Spinal cord (tissue), 10 donors: Measurements from ENCODE around the gene SLTM. TPM values are rescaled to one million over a fixed set of nuclear protein-coding genes. Genes with fewer than 3 reads are reported as not detected.

Experiments
- DNase-seq, 6 donors: peaks; one replicate each; pipeline versions ENCODE4 v3.0.0 to v3.0.0-alpha.2; 2013 to 2015; ENCODE audit warnings: low spot score in 6 of 6, low read depth in 4 of 6
- H3K27ac ChIP-seq: one replicate; pipeline ENCODE4 v1.5.1; 2013; ENCODE audit warnings: low read depth, low read length, control low read depth
- H3K27me3 ChIP-seq: one replicate; pipeline ENCODE4 v1.6.1; 2013; ENCODE audit warnings: low read length; ENCODE audit not compliant: control insufficient read depth, insufficient read depth
- H3K36me3 ChIP-seq: one replicate; pipeline ENCODE4 v1.6.1; 2013; ENCODE audit warnings: low read length; ENCODE audit not compliant: control insufficient read depth, insufficient read depth
- H3K4me1 ChIP-seq: one replicate; pipeline ENCODE4 v1.6.1; 2013; ENCODE audit warnings: low read length; ENCODE audit not compliant: control insufficient read depth, insufficient read depth
- H3K4me3 ChIP-seq: one replicate; pipeline ENCODE4 v1.5.1; 2013; ENCODE audit warnings: low read depth, low read length, control low read depth
- H3K9me3 ChIP-seq: one replicate; pipeline ENCODE4 v1.6.1; 2013; ENCODE audit warnings: low read length; ENCODE audit not compliant: control insufficient read depth, insufficient read depth
- WGBS: methylation state at CpG from one replicate; pipeline ENCODE4 v1.1.5; 2013; ENCODE audit warnings: missing lambda C conversion rate; ENCODE audit not compliant: insufficient coverage; 5-methylcytosine and 5-hydroxymethylcytosine counted together
- long read RNA-seq, 4 donors: transcript quantifications; one replicate each; lab custom pipeline, GENCODE V29; 2026
- polyA plus RNA-seq, 2 donors: library from polyadenylated mRNA; unstranded; fragments of 120-200 nt; gene quantifications; one replicate each; pipeline ENCODE4 v1.2.1, GENCODE V29; 2013; ENCODE audit not compliant: insufficient read length in 2 of 2
- total RNA-seq, 2 donors: library from RNA; depleted of rRNA in 1 of 2; stranded (reverse); fragments of 120-200 nt in 1 of 2; fragments of >200 nt in 1 of 2; gene quantifications; one replicate each; pipeline versions ENCODE4 v1.2.3 to v1.2.4, GENCODE V29; 2013 to 2014
- donor health status: healthy.

The SLTM gene
- 10 to 100 TPM; 92.0 to 93.4 TPM for total RNA-seq
- polyA plus RNA-seq, result 10 to 100 TPM; 90.5 TPM
- long read RNA-seq, donor 1, full-length matches to known transcripts, result 6 of 6 reads
- long read RNA-seq, donor 1, partial matches to known transcripts, result 0 of 6 reads
- long read RNA-seq, donor 1, other reads (novel, unspliced or antisense), result 0 of 6 reads
- long read RNA-seq, donor 2, partial matches to known transcripts, result 0 of 2 reads
- long read RNA-seq, donor 2, other reads (novel, unspliced or antisense), result 0 of 2 reads
- long read RNA-seq, donor 3, partial matches to known transcripts, result 0 of 1 reads
- long read RNA-seq, donor 3, other reads (novel, unspliced or antisense), result 0 of 1 reads
- long read RNA-seq, donor 4, partial matches to known transcripts, result 11 of 14 reads
- long read RNA-seq, donor 4, other reads (novel, unspliced or antisense), result 0 of 14 reads

DNA sequence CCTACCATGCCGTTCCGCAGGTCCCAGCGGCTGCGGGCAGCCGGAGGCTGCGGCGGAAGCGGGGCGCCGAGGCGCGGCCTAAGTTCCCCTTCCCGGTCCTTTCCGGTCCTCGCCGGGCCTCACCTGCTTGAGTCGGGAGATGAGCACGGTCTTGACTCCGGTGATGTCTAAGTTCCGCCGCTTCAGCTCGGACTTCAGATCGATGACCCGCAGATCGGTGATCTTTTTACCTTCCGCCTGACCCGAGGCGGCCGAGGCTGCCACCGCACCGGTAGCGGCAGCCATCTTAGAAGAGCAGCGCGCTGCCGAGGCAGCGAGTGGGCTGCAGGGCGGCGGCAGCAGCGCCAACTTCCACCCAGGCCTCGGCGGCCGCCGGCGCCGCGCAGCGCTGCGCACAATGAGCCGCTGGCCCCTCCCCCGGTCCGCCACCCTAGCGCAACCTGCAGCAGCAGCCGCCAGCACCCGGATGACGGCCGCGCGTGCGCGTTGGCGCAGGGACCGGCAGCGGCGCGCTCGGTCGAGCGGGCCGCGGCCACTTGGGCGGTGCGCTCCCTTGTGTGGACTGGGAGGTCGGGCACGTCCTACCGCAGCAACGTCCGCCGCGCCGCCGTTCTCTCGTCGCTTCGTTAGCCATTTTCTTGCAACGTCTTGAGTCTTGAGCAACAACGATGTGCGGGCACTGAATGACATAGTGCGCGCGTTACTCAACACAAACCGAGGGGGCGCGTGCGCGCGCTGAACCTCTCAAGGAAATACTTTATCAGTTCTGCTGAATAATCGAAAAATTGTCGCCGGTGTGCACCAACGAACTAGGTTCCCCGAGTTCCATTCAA is at the start of gene SLTM:
TSS of gene SLTM (minus strand) at position 399 of the 833 bp plus-strand sequence. CDS start at position 285, 114 bp downstream.
- H3K4me1 ChIP-seq, result no peaks in the 10 kb centered on the region
- H3K27me3 ChIP-seq, result no peaks in the 10 kb centered on the region
- peak within 1 kb of the TSS; percentile 83 for H3K4me3 ChIP-seq
- peak; percentile 85 to 98 (median 90) for DNase-seq
- H3K36me3 ChIP-seq, result peaks cover 9% of the 10 kb centered on the region
- WGBS, result under 1% methylated on average over 101 of the region's 101 CpGs
- H3K27ac ChIP-seq, result peak within 1 kb of the TSS; percentile 97
- no peaks in the 10 kb centered on the region for H3K9me3 ChIP-seq

DNA sequence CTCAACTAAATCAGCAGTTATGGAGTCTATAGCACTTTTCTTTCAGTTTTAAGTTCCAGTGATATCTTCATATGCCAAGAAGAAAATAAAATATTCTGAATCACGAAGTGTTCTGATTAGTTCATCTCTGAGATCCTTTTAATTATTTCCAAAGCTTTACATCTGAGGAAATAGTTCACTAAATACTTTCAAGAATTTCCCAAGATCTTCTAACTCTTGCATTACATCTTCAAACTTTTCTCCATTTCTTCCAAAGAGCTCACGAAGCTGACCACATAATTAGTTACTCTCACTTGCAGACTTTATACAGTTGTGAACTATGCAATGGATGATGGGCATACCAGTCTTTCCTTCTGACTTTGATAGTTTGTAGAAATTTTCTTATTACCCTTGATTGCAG is 49.8 kb upstream of the SLTM start:
- Histone ChIP-seq H3K9me3 (no peaks in the 10 kb centered on the region), H3K27ac (no peak overlapping the region), H3K36me3 (no peaks in the 10 kb centered on the region), H3K4me1 (no peaks in the 10 kb centered on the region), H3K27me3 (peaks cover 2% of the 10 kb centered on the region), H3K4me3 (no peak overlapping the region)
- WGBS, result no CpG with 5 or more reads among the region's 2 CpGs
- no peak for DNase-seq

DNA sequence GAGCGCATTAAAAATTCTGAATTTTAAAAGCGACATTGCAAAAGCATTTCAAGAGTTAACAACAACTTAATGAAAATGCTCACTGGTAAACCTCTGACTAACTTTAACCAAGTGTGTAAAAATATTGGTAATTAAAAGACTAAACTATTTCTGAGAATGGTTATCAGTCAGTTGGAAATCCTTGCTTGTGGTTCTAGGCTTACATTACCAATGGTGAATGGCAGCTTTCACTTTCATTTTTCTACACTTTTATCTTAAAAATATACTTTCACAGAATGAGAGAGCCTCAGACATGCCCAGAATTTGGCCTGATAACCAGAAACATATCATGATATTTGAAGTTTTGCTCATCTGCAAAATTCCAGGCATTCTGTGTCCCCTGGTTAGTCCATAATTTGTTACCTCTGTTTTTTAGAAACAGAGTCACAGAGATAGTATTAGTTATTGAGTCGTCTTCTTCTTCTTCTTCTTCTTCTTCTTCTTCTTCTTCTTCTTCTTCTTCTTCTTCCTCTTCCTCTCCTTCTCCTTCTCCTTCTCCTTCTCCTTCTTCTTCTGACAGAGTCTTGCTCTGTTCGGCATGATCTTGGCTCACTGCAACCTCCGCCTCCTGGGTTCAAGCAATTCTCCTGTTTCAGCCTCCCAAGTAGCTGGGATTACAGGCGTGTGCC is 48.5 kb upstream of the SLTM start:
- 85% methylated on average over 3 of the region's 6 CpGs for WGBS
- H3K36me3 ChIP-seq, result no peaks in the 10 kb centered on the region
- no peak for DNase-seq
- H3K27ac ChIP-seq, result no peak overlapping the region
- no peaks in the 10 kb centered on the region for H3K9me3 ChIP-seq
- peaks cover 2% of the 10 kb centered on the region for H3K27me3 ChIP-seq
- no peak overlapping the region for H3K4me3 ChIP-seq
- no peaks in the 10 kb centered on the region for H3K4me1 ChIP-seq

DNA sequence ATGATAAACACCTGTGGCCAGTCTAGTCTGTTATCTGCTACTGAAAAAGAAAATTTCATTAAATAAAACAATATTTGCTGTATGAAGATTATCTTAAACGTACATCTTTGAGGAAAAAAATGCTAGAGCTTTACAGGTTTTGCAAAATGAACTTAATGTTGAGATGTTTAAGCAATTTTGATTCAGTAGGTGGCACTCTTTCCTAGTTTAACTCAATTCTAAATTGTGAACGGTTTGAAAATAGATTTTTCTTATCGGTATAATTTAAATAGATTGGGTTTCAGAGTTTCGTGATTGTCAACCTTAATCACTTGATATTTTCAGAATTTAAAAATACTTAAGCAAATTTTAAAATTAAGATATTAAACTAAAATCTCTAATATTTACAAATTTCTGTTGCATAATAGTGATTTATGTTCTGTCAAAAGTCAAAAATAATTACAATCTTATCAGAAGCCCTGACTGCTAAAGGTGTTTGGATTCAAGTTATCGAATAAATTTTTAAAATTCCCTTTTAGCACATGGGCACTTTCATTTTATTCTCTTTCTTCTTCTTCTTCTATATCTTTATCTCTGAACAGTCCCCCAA is 47.0 kb upstream of the SLTM start:
- Histone ChIP-seq H3K27ac (no peak overlapping the region), H3K4me1 (no peaks in the 10 kb centered on the region), H3K9me3 (no peaks in the 10 kb centered on the region), H3K27me3 (peaks cover 2% of the 10 kb centered on the region), H3K36me3 (no peaks in the 10 kb centered on the region), H3K4me3 (no peak overlapping the region)
- WGBS, result no CpG with 5 or more reads among the region's 5 CpGs
- DNase-seq, result peak in 3 of 6 donors; percentile 15 to 86 (median 70)

DNA sequence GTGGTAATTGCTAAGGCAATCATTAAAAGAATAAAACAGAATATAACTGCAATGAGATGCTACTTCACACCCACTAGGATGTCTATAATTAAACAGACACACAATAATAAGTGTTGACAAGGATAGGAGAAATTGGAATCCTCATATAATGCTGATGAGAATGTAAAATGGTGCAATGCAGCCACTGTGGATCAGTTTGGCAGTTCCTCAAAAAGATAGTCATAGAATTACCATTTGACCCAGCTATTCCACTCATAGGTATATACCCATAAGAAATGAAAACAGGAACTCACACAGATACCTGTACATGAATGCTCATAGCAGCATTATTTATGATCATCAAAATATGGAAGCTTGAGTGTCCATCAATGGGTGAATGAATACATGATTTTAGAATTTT is 44.4 kb upstream of the SLTM start:
- no peak for DNase-seq
- Histone ChIP-seq H3K9me3 (no peaks in the 10 kb centered on the region), H3K4me3 (no peak overlapping the region), H3K27ac (no peak overlapping the region), H3K36me3 (no peaks in the 10 kb centered on the region), H3K27me3 (no peaks in the 10 kb centered on the region), H3K4me1 (no peaks in the 10 kb centered on the region)

DNA sequence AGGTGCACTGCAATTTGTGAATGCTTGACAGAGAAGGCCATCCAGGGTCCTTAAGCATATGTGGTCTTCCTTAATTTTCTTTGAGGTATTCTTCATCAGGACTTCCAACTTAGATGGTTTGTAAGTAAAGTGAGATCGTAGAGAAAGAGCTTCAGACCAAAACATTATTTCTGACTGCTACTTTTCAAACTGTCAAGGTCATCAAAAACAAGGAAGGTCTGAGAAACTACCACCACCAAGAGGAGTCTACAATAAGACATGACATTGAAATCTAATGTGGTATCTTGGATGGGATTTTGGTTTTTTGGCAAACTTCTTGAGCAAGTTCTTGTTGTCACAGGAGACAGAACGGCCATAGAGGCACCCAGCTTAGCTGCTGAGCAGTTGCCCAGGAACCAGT is 34.0 kb upstream of the SLTM start:
- Histone ChIP-seq H3K4me3 (no peak overlapping the region), H3K36me3 (no peaks in the 10 kb centered on the region), H3K27me3 (no peaks in the 10 kb centered on the region), H3K9me3 (no peaks in the 10 kb centered on the region), H3K27ac (no peak overlapping the region), H3K4me1 (no peaks in the 10 kb centered on the region)
- DNase-seq, result no peak
- 91% methylated on average over 1 of the region's 2 CpGs for WGBS

DNA sequence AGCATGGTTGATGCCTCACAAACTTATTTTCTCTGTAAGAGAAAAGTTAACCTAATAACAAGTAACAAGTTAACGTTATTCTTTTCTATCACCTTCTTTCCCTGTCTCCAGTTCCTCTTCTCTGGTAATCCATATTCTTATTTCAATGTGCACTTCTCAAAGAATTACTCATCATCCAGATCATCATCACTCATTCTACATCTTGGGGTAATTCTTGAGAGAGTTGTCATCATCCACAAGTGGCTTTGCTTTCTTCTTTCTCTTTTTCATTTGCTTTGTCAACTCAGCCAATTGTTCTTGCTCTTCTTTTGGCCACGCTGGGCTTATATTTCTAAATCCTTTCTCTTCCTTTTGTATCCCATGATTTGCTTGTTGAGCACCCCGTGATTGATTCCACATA is 33.2 kb upstream of the SLTM start:
- Histone ChIP-seq H3K9me3 (no peaks in the 10 kb centered on the region), H3K4me1 (no peaks in the 10 kb centered on the region), H3K27me3 (no peaks in the 10 kb centered on the region), H3K36me3 (no peaks in the 10 kb centered on the region), H3K27ac (no peak overlapping the region), H3K4me3 (no peak overlapping the region)
- WGBS, result 81% methylated on average over 2 of the region's 3 CpGs
- DNase-seq, result no peak

DNA sequence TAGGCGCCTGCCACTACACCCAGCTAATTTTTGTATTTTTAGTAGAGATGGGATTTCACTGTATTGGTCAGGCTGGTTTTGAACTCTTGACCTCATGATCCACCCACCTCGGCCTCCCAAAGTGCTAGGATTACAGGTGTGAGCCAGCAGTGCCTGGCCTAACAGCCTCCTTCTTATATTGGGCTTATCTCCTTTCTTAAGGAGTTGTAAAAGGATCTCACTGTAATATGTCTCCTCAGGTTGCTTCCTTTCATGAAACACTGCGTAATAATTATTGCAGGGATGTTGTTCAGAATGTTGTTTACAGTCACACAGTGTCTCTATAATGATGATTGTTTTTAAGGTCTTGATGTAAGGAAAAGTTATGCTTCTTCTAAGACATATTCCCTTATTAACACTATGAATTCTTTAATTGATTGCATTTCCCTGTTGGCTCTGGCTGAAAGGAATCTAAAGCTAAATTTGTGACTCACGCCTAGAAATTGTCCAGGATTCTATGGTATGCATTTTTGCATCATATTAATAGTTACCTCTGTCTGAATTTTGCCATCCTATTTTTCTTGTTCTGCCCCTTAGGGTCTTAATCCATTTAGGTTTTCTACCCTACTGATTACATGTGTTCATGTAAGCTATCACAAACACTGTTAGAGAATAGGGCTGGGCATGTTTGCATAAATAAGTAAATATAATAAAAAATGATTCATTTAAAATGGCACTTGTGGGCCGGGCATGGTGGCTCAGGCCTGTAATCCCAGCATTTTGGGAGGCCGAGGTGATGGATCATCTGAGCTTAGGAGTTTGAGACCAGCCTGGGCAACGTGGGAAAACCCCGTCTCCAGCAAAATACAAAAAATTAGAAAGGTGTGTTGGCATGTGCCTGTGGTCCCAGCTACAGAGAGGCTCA is 29.4 kb upstream of the SLTM start:
- H3K36me3 ChIP-seq, result no peaks in the 10 kb centered on the region
- no peaks in the 10 kb centered on the region for H3K9me3 ChIP-seq
- H3K27ac ChIP-seq, result no peak overlapping the region
- H3K27me3 ChIP-seq, result no peaks in the 10 kb centered on the region
- DNase-seq, result no peak
- no peaks in the 10 kb centered on the region for H3K4me1 ChIP-seq
- WGBS, result 98% methylated on average over 4 of the region's 8 CpGs
- no peak overlapping the region for H3K4me3 ChIP-seq
